Measurements from ENCODE around the gene CDY2A.
"Not testable (repeated sequence)": the region's sequence is repeated elsewhere in the genome, so short reads cannot be mapped to it uniquely, and the experiment has no call there.

CDY2A gene

GRCh38 chrY:18025487-18025886 lies at the start of gene CDY2A:
TSS of gene CDY2A (plus strand) at chrY:18025787. CDS start at chrY:18026115, 328 bp downstream.
- DNase-seq (ENCODE audit: low read depth in 1 of 2, low spot score in 1 of 2): not testable (repeated sequence)

GRCh38 chrY:17997586-17997985 lies 28.0 kb upstream of the CDY2A start:
- DNase-seq (ENCODE audit: low read depth in 1 of 2, low spot score in 1 of 2): not testable (repeated sequence)

GRCh38 chrY:17998266-17998665 lies 27.3 kb upstream of the CDY2A start:
- not testable (repeated sequence) for DNase-seq (ENCODE audit: low read depth in 1 of 2, low spot score in 1 of 2)

- not testable (repeated sequence) for DNase-seq (ENCODE audit: low read depth in 1 of 2, low spot score in 1 of 2)
Observed at GRCh38 chrY:18023897-18024296, 1.7 kb upstream of the CDY2A start.

- not testable (repeated sequence) for DNase-seq (ENCODE audit: low read depth in 1 of 2, low spot score in 1 of 2)
Observed at GRCh38 chrY:18028845-18029244, 3.3 kb downstream of the CDY2A start.

- not testable (repeated sequence) for DNase-seq (ENCODE audit: low read depth in 1 of 2, low spot score in 1 of 2)
Observed at GRCh38 chrY:18030178-18030577, 4.6 kb downstream of the CDY2A start.

- not testable (repeated sequence) for DNase-seq (ENCODE audit: low read depth in 1 of 2, low spot score in 1 of 2)
Observed at GRCh38 chrY:18034100-18034814, 8.7 kb downstream of the CDY2A start.

GRCh38 chrY:18034864-18035263 lies 9.3 kb downstream of the CDY2A start:
- DNase-seq (ENCODE audit: low read depth in 1 of 2, low spot score in 1 of 2): not testable (repeated sequence)

GRCh38 chrY:18044990-18045389 lies 19.4 kb downstream of the CDY2A start:
- DNase-seq (ENCODE audit: low read depth in 1 of 2, low spot score in 1 of 2): not testable (repeated sequence)

- DNase-seq (ENCODE audit: low read depth in 1 of 2, low spot score in 1 of 2): not testable (repeated sequence)
Observed at GRCh38 chrY:18048149-18049040, 22.8 kb downstream of the CDY2A start.

GRCh38 chrY:18049061-18049460 lies 23.5 kb downstream of the CDY2A start:
- not testable (repeated sequence) for DNase-seq (ENCODE audit: low read depth in 1 of 2, low spot score in 1 of 2)

GRCh38 chrY:18056473-18056872 lies 30.9 kb downstream of the CDY2A start:
- DNase-seq (ENCODE audit: low read depth in 1 of 2, low spot score in 1 of 2): not testable (repeated sequence)

- not testable (repeated sequence) for DNase-seq (ENCODE audit: low read depth in 1 of 2, low spot score in 1 of 2)
Observed at GRCh38 chrY:18073464-18073863, 47.9 kb downstream of the CDY2A start.

Data from activated T-helper 1 cell treated with anti-CD3 and anti-CD28 coated beads, Interleukin-2, amount 50 U/mL, for 16 hours (primary cell).